ENCODE data around the gene ADAM12. TPM values are rescaled to one million over a fixed set of nuclear protein-coding genes. Genes with fewer than 3 reads are reported as not detected.

ADAM12 gene
- total and polyA plus RNA-seq, 2 experiments from 2014 or later: 0.13 to 0.87 TPM

DNA sequence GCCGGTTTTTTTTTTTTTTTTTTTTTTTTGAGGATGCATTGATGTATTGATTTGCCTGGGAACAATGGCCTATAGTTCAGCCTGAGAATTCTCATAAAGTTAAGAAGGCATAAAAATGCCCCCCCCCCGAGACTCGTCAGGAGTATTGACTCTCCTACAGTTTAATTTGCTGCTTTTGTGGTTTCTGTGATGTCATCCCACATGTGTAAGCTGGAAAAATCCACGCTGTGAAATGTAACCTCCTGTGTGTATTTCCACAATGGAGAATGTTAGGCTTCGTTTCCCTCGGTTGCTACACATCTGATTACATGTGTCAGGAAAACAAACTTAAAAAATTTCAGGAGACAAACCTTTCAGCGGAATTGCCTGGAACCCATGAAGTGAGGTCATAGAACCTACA is 374.0 kb downstream of the ADAM12 start:
- ATAC-seq: no peak
- no peaks in the 10 kb centered on the region for H3K36me3 Mint-ChIP-seq (ENCODE audit: low read depth)
- no peak overlapping the region for H2AFZ ChIP-seq
- no peak overlapping the region for H3K27ac Mint-ChIP-seq
- H3K9me2 ChIP-seq (ENCODE audit: insufficient read depth): no peaks in the 10 kb centered on the region
- 0 out of 3 replicates have a peak, but pooled peaks cover 6% of the 10 kb centered on the region for H3K4me1 Mint-ChIP-seq
- no peaks in the 10 kb centered on the region for H3K79me2 ChIP-seq (replicated peaks; ENCODE audit: insufficient read depth)
- H3K9me3 Mint-ChIP-seq: no peaks in the 10 kb centered on the region; the same call in 2 of the 3 replicates
- no peak overlapping the region for H3K4me3 Mint-ChIP-seq
- no peak for DNase-seq (ENCODE audit: low spot score)
- H4K20me1 ChIP-seq (replicated peaks; ENCODE audit: insufficient read depth): no peaks in the 10 kb centered on the region
- H3K4me3 ChIP-seq: no peak overlapping the region
- no peaks in the 10 kb centered on the region for H3F3A ChIP-seq (replicated peaks; ENCODE audit: low read depth)
- H3K4me1 ChIP-seq (ENCODE audit: insufficient read depth): no peaks in the 10 kb centered on the region
- H3K27ac ChIP-seq (ENCODE audit: low read depth): no peak overlapping the region
- H3K27me3 Mint-ChIP-seq (ENCODE audit: insufficient read depth, low read depth, poor library complexity): peaks cover 4% of the 10 kb centered on the region
- no peak overlapping the region for H3K4me2 ChIP-seq
- TF ChIP-seq POLR2AphosphoS5 (IDR thresholded peaks at IDR 0.05; ENCODE audit: low read depth) (no peak), ZNF114 (CRISPR knock-in tag; IDR thresholded peaks at IDR 0.05) (no peak), NANOG (IDR thresholded peaks at IDR 0.05; ENCODE audit: borderline replicate concordance) (no peak), EZH2phosphoT487 (IDR thresholded peaks at IDR 0.05; ENCODE audit: unreplicated experiment) (no peak)
- TF ChIP-seq, protein P1, sequence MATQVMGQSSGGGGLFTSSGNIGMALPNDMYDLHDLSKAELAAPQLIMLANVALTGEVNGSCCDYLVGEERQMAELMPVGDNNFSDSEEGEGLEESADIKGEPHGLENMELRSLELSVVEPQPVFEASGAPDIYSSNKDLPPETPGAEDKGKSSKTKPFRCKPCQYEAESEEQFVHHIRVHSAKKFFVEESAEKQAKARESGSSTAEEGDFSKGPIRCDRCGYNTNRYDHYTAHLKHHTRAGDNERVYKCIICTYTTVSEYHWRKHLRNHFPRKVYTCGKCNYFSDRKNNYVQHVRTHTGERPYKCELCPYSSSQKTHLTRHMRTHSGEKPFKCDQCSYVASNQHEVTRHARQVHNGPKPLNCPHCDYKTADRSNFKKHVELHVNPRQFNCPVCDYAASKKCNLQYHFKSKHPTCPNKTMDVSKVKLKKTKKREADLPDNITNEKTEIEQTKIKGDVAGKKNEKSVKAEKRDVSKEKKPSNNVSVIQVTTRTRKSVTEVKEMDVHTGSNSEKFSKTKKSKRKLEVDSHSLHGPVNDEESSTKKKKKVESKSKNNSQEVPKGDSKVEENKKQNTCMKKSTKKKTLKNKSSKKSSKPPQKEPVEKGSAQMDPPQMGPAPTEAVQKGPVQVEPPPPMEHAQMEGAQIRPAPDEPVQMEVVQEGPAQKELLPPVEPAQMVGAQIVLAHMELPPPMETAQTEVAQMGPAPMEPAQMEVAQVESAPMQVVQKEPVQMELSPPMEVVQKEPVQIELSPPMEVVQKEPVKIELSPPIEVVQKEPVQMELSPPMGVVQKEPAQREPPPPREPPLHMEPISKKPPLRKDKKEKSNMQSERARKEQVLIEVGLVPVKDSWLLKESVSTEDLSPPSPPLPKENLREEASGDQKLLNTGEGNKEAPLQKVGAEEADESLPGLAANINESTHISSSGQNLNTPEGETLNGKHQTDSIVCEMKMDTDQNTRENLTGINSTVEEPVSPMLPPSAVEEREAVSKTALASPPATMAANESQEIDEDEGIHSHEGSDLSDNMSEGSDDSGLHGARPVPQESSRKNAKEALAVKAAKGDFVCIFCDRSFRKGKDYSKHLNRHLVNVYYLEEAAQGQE (IDR thresholded peaks at IDR 0.05; ENCODE audit: unreplicated experiment): no peak
- TF ChIP-seq, protein P2, sequence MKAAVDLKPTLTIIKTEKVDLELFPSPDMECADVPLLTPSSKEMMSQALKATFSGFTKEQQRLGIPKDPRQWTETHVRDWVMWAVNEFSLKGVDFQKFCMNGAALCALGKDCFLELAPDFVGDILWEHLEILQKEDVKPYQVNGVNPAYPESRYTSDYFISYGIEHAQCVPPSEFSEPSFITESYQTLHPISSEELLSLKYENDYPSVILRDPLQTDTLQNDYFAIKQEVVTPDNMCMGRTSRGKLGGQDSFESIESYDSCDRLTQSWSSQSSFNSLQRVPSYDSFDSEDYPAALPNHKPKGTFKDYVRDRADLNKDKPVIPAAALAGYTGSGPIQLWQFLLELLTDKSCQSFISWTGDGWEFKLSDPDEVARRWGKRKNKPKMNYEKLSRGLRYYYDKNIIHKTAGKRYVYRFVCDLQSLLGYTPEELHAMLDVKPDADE (IDR thresholded peaks at IDR 0.05): no peak
- H3K27me3 ChIP-seq (ENCODE audit: insufficient read depth): no peaks in the 10 kb centered on the region
- H3K36me3 ChIP-seq (ENCODE audit: insufficient read depth): no peaks in the 10 kb centered on the region

DNA sequence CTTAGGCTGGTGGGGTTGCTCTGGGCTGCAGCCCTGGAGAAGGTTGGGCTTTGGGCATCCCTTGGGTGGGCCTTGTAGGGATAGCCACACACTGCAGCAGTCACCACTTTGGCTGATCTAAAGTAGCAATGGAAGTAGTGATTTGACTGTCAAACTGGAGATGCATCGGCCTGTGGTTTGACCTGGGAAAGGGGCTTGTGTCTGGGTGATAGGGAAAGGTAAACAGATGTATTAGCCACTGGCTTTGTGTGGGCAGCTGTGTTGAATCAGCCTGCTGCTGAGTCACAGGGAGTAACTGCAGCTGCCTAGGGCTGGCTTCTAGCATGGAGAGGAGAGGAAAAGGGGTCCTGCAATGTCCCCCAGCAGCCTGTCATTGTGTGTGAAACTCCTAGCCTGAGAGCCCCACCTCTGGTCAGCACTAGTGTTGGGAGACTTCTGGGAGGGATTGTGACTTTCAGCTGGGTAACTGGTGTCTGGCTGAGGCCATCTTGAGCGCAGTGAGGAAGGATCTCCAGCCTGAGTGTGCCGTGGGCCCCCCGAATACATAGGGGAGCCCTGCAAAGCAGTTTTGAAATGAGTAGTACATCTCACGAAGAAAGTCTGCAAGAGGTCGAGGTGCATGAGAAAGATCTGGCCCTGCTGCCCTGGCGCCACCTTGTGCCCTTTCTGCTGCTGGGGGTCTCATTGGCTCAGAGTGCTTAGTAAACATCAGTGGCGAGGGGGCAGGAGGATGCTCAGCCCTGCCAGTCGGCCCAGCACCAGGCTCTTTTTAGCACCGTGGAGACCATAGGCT is 374.6 kb downstream of the ADAM12 start:
- no peaks in the 10 kb centered on the region for H3K36me3 ChIP-seq (ENCODE audit: insufficient read depth)
- H3K4me3 ChIP-seq: no peak overlapping the region
- Mint-ChIP-seq H3K4me1 (0 out of 3 replicates have a peak, but pooled peaks cover 6% of the 10 kb centered on the region), H3K27ac (0 out of 2 replicates have a peak overlapping the region, but pooled peaks have one; percentile 65), H3K27me3 (ENCODE audit: insufficient read depth, low read depth, poor library complexity) (peaks cover 4% of the 10 kb centered on the region), H3K9me3 (no peaks in the 10 kb centered on the region; the same call in 2 of the 3 replicates), H3K36me3 (ENCODE audit: low read depth) (no peaks in the 10 kb centered on the region), H3K4me3 (no peak overlapping the region)
- H3K79me2 ChIP-seq (replicated peaks; ENCODE audit: insufficient read depth): no peaks in the 10 kb centered on the region
- no peaks in the 10 kb centered on the region for H3F3A ChIP-seq (replicated peaks; ENCODE audit: low read depth)
- H3K4me2 ChIP-seq: no peak overlapping the region
- H3K4me1 ChIP-seq (ENCODE audit: insufficient read depth): no peaks in the 10 kb centered on the region
- peak; percentile 58 for DNase-seq (ENCODE audit: low spot score)
- H3K9me2 ChIP-seq (ENCODE audit: insufficient read depth): no peaks in the 10 kb centered on the region
- H3K27ac ChIP-seq (ENCODE audit: low read depth): no peak overlapping the region
- H2AFZ ChIP-seq: peak overlapping the region; percentile 74
- H3K27me3 ChIP-seq (ENCODE audit: insufficient read depth): no peaks in the 10 kb centered on the region
- no peak for TF ChIP-seq STAT1 (IDR thresholded peaks at IDR 0.05; ENCODE audit: unreplicated experiment)
- TF ChIP-seq, protein P3, sequence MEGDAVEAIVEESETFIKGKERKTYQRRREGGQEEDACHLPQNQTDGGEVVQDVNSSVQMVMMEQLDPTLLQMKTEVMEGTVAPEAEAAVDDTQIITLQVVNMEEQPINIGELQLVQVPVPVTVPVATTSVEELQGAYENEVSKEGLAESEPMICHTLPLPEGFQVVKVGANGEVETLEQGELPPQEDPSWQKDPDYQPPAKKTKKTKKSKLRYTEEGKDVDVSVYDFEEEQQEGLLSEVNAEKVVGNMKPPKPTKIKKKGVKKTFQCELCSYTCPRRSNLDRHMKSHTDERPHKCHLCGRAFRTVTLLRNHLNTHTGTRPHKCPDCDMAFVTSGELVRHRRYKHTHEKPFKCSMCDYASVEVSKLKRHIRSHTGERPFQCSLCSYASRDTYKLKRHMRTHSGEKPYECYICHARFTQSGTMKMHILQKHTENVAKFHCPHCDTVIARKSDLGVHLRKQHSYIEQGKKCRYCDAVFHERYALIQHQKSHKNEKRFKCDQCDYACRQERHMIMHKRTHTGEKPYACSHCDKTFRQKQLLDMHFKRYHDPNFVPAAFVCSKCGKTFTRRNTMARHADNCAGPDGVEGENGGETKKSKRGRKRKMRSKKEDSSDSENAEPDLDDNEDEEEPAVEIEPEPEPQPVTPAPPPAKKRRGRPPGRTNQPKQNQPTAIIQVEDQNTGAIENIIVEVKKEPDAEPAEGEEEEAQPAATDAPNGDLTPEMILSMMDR (conservative IDR thresholded peaks at IDR 0.05; ENCODE audit: low read depth in 2 of 2): peak; percentile 47 to 76
- H4K20me1 ChIP-seq (replicated peaks; ENCODE audit: insufficient read depth): no peaks in the 10 kb centered on the region
- peak; percentile 94 for ATAC-seq
